OCI-LY7 (cell line): Measurements from ENCODE around the gene ASXL1. TPM values are rescaled to one million over a fixed set of nuclear protein-coding genes. Genes with fewer than 3 reads are reported as not detected.

Source experiments
- BruUV-seq: library from RNA; stranded (reverse); fragments of 400-500 nt; replicated peaks from 2 replicates; lab custom pipeline; 2021; lab: Mats Ljungman, UMichigan
- CTCF ChIA-PET: fragments of 300-600 bp; sonication (Branson Sonifier 250); formaldehyde crosslinking; loops from one replicate; lab custom pipeline; 2022; ENCODE audit warnings: antibody characterized with exemption; ENCODE audit not compliant: unreplicated experiment; lab: Charles Lee
- POLR2A ChIA-PET: fragments of 300-600 bp; sonication (Branson Sonifier 250); formaldehyde crosslinking; loops from one replicate; lab custom pipeline; 2022; ENCODE audit warnings: antibody characterized with exemption; lab: Charles Lee
- DNase-seq: peaks from one replicate; pipeline ENCODE4 v3.0.0-alpha.2; 2015; ENCODE audit warnings: low spot score
- H2AFZ ChIP-seq: fragments of 200-600 bp; sonication (generic), shearing (Covaris generic); 2 replicates; pipeline ENCODE4 v1.6.1; 2014; ENCODE audit warnings: mild to moderate bottlenecking, antibody characterized with exemption, low read length, moderate library complexity
- H3K27ac ChIP-seq: fragments of 200-600 bp; sonication (generic); 2 replicates; pipeline ENCODE4 v1.5.1; 2014; ENCODE audit warnings: mixed run types, low read depth, mild to moderate bottlenecking, moderate library complexity, low read length, inconsistent platforms; ENCODE audit not compliant: poor library complexity, severe bottlenecking
- H3K36me3 ChIP-seq: fragments of 200-600 bp; sonication (generic); 2 replicates; pipeline ENCODE4 v1.6.1; 2014; ENCODE audit warnings: mild to moderate bottlenecking, antibody characterized with exemption, low read length, moderate library complexity, mixed read lengths; ENCODE audit not compliant: insufficient read depth
- H3K4me1 ChIP-seq: fragments of 200-600 bp; sonication (generic); 2 replicates; pipeline ENCODE4 v1.5.1; 2014; ENCODE audit warnings: mild to moderate bottlenecking, low read length; ENCODE audit not compliant: insufficient read depth, poor library complexity, severe bottlenecking
- H3K4me2 ChIP-seq: fragments of 200-600 bp; sonication (generic); 2 replicates; pipeline ENCODE4 v1.6.1; 2014; ENCODE audit warnings: mild to moderate bottlenecking, low read length
- H3K4me3 ChIP-seq: fragments of 200-600 bp; sonication (generic); 2 replicates; pipeline ENCODE4 v1.5.1; 2014; ENCODE audit warnings: mild to moderate bottlenecking, low read depth, low read length; ENCODE audit not compliant: poor library complexity, severe bottlenecking
- H3K79me2 ChIP-seq: fragments of 200-600 bp; sonication (generic); 2 replicates; pipeline ENCODE4 v1.6.1; 2016; ENCODE audit warnings: low read depth, mild to moderate bottlenecking, low read length, moderate library complexity, mixed read lengths; ENCODE audit not compliant: insufficient read depth
- H3K9me2 ChIP-seq: fragments of 200-600 bp; sonication (generic); 2 replicates; pipeline ENCODE4 v1.6.1; 2016; ENCODE audit warnings: mild to moderate bottlenecking, low read length, mixed read lengths; ENCODE audit not compliant: insufficient read depth
- H3K9me3 ChIP-seq: fragments of 200-600 bp; sonication (generic); 2 replicates; pipeline ENCODE4 v1.6.1; 2014; ENCODE audit warnings: mild to moderate bottlenecking, mixed run types, low read length, mixed read lengths
- H4K20me1 ChIP-seq: fragments of 200-600 bp; sonication (generic); 2 replicates; pipeline ENCODE4 v1.6.1; 2014; ENCODE audit warnings: mild to moderate bottlenecking, antibody characterized with exemption, low read length, moderate library complexity, mixed read lengths; ENCODE audit not compliant: insufficient read depth
- CTCF ChIP-seq: fragments of 200-600 bp; sonication (generic); conservative IDR thresholded peaks from 2 replicates; pipeline ENCODE4 v1.5.1; 2014; ENCODE audit warnings: mild to moderate bottlenecking, antibody characterized with exemption, low read length, moderate library complexity, mixed read lengths
- EZH2phosphoT487 ChIP-seq: fragments of 200-600 bp; sonication (generic); IDR thresholded peaks from 2 replicates; pipeline ENCODE4 v1.6.1; 2018; ENCODE audit warnings: low read depth, borderline replicate concordance, mild to moderate bottlenecking, mixed run types, antibody characterized with exemption, low read length, moderate library complexity, mixed read lengths
- intact Hi-C: fragments of 100-400 bp; cut with micrococcal nuclease; formaldehyde crosslinking; loops from one replicate; pipeline ENCODE4 v1.10.0; 2022; ENCODE audit not compliant: unreplicated experiment
- total RNA-seq, 2 experiments: library from RNA; depleted of rRNA in 1 of 2; stranded (reverse); fragments of >200 nt in 1 of 2; shearing (Covaris generic) in 1 of 2; gene quantifications; 2 replicates each; pipeline ENCODE4 v1.2.3, GENCODE V29; 2014 to 2022

Gene ASXL1
- total RNA-seq, 2 experiments from 2014 or later, result 84.7 to 122 TPM

GRCh38 chr20:32444474-32445220 lies 86.5 kb downstream of the ASXL1 start:
- ChIA-PET POLR2A (interaction anchor here (0.9 to 1.1 kb wide), 2 partner anchors 20 to 108 kb away, joined by 3 to 4 read pairs; no protein-coding TSS in a partner anchor), CTCF (no interaction called here)
- no peak overlapping the region for H3K27ac ChIP-seq
- H3K9me2 ChIP-seq, result no peaks in the 10 kb centered on the region
- TF ChIP-seq EZH2phosphoT487, result no peak
- no peak for TF ChIP-seq CTCF
- no peak overlapping the region for H3K4me2 ChIP-seq
- no peak overlapping the region for H3K4me3 ChIP-seq
- intact Hi-C loops, result no loop called here
- no TSS peak for BruUV-seq
- peaks cover 7% of the 10 kb centered on the region; the same call in 1 of the 2 replicates for H3K36me3 ChIP-seq
- H3K79me2 ChIP-seq, result no peaks in the 10 kb centered on the region
- no peak overlapping the region for H2AFZ ChIP-seq
- peaks cover 11% of the 10 kb centered on the region for H3K4me1 ChIP-seq
- H4K20me1 ChIP-seq, result no peaks in the 10 kb centered on the region
- H3K9me3 ChIP-seq, result no peaks in the 10 kb centered on the region
- DNase-seq, result no peak

- Histone ChIP-seq H3K36me3 (peaks cover 7% of the 10 kb centered on the region; the same call in 1 of the 2 replicates), H4K20me1 (no peaks in the 10 kb centered on the region), H3K9me2 (no peaks in the 10 kb centered on the region), H3K4me2 (no peak overlapping the region), H3K4me3 (no peak overlapping the region), H3K9me3 (no peaks in the 10 kb centered on the region), H3K79me2 (no peaks in the 10 kb centered on the region), H2AFZ (no peak overlapping the region), H3K4me1 (peaks cover 14% of the 10 kb centered on the region), H3K27ac (no peak overlapping the region)
- BruUV-seq, result no TSS peak
- CTCF ChIA-PET, result no interaction called here
- TF ChIP-seq CTCF (no peak), EZH2phosphoT487 (no peak)
- POLR2A ChIA-PET, result interaction anchor here (0.5 kb wide), 1 partner anchor 14 kb away, joined by 3 read pairs; no protein-coding TSS in a partner anchor
- intact Hi-C loops, result no loop called here
- DNase-seq, result no peak
Observed at GRCh38 chr20:32445539-32446273, 87.6 kb downstream of the ASXL1 start.
